Astrocyte (in vitro differentiated cells and primary cell): ENCODE results near the gene CCL22.

Source experiments
- EZH2 ChIP-seq: IDR thresholded peaks from 2 replicates; pipeline ENCODE4 v1.6.1; 2012; ENCODE audit warnings: mild to moderate bottlenecking, low read length, inconsistent platforms; ENCODE audit not compliant: insufficient read depth
- TF ChIP-seq, protein P1 (sequence below): IDR thresholded peaks from 2 replicates; pipeline ENCODE4 v1.5.1; 2011; ENCODE audit warnings: low read depth, mild to moderate bottlenecking, inconsistent platforms, low read length, moderate library complexity; ENCODE audit not compliant: insufficient read depth

- TF ChIP-seq, protein P1, sequence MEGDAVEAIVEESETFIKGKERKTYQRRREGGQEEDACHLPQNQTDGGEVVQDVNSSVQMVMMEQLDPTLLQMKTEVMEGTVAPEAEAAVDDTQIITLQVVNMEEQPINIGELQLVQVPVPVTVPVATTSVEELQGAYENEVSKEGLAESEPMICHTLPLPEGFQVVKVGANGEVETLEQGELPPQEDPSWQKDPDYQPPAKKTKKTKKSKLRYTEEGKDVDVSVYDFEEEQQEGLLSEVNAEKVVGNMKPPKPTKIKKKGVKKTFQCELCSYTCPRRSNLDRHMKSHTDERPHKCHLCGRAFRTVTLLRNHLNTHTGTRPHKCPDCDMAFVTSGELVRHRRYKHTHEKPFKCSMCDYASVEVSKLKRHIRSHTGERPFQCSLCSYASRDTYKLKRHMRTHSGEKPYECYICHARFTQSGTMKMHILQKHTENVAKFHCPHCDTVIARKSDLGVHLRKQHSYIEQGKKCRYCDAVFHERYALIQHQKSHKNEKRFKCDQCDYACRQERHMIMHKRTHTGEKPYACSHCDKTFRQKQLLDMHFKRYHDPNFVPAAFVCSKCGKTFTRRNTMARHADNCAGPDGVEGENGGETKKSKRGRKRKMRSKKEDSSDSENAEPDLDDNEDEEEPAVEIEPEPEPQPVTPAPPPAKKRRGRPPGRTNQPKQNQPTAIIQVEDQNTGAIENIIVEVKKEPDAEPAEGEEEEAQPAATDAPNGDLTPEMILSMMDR = no peak
- no peak for TF ChIP-seq EZH2
These were observed 23.2 kb upstream of the CCL22 start for GRCh38 chr16:57335366-57335765.
